ENCODE results near the gene SLC26A6. TPM values are rescaled to one million over a fixed set of nuclear protein-coding genes. Genes with fewer than 3 reads are reported as not detected.

SLC26A6 gene
- total and polyA plus RNA-seq, 4 donors: 4.4 to 13.1 (median 6.3) TPM

DNA sequence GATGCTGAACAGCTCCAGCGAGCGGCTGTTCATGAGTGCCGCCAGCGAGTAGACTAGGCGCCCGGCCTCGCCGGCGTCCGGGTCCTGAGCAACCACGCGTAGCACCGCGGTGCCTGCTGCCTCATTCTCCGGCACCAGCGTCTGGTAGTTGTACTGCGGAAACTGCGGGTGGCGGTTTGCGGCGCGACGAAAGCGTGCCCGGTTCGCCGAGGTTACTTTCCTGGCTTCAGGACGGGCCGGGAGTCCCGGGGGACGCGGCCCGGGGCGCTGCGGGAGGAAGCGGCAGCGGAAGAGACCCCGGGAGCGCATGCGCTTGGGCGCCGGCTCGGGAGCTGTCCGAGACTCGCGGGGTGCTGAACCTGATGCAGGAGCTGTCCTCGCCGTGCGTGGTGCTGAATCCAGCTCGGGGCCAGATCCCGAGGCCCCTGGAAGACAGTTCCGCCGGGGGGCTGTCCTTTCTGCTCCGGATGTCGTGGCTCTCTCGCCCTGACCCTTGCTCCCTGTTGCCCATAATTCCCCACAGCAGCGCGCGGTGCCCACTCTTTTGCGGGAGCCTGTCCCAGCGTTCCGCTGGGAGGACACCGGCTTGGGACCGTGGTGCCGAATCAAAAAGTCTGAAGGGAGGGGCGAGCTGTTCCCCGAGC, 26.4 kb upstream of the SLC26A6 start:
- Histone ChIP-seq H3K27me3 (ENCODE audit: control insufficient read depth in 4 of 4, insufficient read depth in 4 of 4, low read length in 3 of 4) (peaks cover 0 to 5% (median 0%) of the 10 kb centered on the region in 4 donors), H3K4me3 (ENCODE audit: low read depth in 1 of 3, low read length in 3 of 3) (peak overlapping the region in 1 of 3 donors; percentile 16), H3K36me3 (ENCODE audit: control insufficient read depth in 4 of 4, insufficient read depth in 3 of 4, low read depth in 1 of 4, low read length in 3 of 4) (no peaks in the 10 kb centered on the region), H3K4me1 (ENCODE audit: control insufficient read depth in 4 of 4, insufficient read depth in 4 of 4, low read length in 3 of 4) (peaks cover 0 to 16% (median 14%) of the 10 kb centered on the region in 4 donors), H3K27ac (ENCODE audit: low read depth in 1 of 2, low read length in 2 of 2) (no peak overlapping the region), H3K9me3 (ENCODE audit: control insufficient read depth in 4 of 4, low read length in 3 of 4) (peaks cover 0 to 6% (median 0%) of the 10 kb centered on the region in 4 donors), H3K9ac (ENCODE audit: low read depth in 1 of 2, low read length in 2 of 2) (no peak overlapping the region)
- 6% methylated on average over 67 of the region's 67 CpGs for WGBS
- peak; percentile 86 for DNase-seq (ENCODE audit: low spot score)
- TF ChIP-seq SP1 (IDR thresholded peaks at IDR 0.05): no peak
- TF ChIP-seq, protein P1, sequence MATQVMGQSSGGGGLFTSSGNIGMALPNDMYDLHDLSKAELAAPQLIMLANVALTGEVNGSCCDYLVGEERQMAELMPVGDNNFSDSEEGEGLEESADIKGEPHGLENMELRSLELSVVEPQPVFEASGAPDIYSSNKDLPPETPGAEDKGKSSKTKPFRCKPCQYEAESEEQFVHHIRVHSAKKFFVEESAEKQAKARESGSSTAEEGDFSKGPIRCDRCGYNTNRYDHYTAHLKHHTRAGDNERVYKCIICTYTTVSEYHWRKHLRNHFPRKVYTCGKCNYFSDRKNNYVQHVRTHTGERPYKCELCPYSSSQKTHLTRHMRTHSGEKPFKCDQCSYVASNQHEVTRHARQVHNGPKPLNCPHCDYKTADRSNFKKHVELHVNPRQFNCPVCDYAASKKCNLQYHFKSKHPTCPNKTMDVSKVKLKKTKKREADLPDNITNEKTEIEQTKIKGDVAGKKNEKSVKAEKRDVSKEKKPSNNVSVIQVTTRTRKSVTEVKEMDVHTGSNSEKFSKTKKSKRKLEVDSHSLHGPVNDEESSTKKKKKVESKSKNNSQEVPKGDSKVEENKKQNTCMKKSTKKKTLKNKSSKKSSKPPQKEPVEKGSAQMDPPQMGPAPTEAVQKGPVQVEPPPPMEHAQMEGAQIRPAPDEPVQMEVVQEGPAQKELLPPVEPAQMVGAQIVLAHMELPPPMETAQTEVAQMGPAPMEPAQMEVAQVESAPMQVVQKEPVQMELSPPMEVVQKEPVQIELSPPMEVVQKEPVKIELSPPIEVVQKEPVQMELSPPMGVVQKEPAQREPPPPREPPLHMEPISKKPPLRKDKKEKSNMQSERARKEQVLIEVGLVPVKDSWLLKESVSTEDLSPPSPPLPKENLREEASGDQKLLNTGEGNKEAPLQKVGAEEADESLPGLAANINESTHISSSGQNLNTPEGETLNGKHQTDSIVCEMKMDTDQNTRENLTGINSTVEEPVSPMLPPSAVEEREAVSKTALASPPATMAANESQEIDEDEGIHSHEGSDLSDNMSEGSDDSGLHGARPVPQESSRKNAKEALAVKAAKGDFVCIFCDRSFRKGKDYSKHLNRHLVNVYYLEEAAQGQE (IDR thresholded peaks at IDR 0.05): peak; percentile 100

- H3K9me3 ChIP-seq (ENCODE audit: control insufficient read depth in 4 of 4, low read length in 3 of 4): peaks cover 0 to 6% (median 0%) of the 10 kb centered on the region in 4 donors
- 56% methylated on average over 61 of the region's 61 CpGs for WGBS
- no peak for DNase-seq (ENCODE audit: low spot score)
- H3K36me3 ChIP-seq (ENCODE audit: control insufficient read depth in 4 of 4, insufficient read depth in 3 of 4, low read depth in 1 of 4, low read length in 3 of 4): no peaks in the 10 kb centered on the region
- TF ChIP-seq MAX (IDR thresholded peaks at IDR 0.05): no peak
- no peak overlapping the region for H3K4me3 ChIP-seq (ENCODE audit: low read depth in 1 of 3, low read length in 3 of 3)
- peaks cover 0 to 23% (median 15%) of the 10 kb centered on the region in 4 donors for H3K4me1 ChIP-seq (ENCODE audit: control insufficient read depth in 4 of 4, insufficient read depth in 4 of 4, low read length in 3 of 4)
- no peak overlapping the region for H3K27ac ChIP-seq (ENCODE audit: low read depth in 1 of 2, low read length in 2 of 2)
- no peak overlapping the region for H3K9ac ChIP-seq (ENCODE audit: low read depth in 1 of 2, low read length in 2 of 2)
- peaks cover 0 to 5% (median 0%) of the 10 kb centered on the region in 4 donors for H3K27me3 ChIP-seq (ENCODE audit: control insufficient read depth in 4 of 4, insufficient read depth in 4 of 4, low read length in 3 of 4)
Measured at GRCh38 chr3:48660800-48661400, 25.6 kb upstream of the SLC26A6 start.

DNA sequence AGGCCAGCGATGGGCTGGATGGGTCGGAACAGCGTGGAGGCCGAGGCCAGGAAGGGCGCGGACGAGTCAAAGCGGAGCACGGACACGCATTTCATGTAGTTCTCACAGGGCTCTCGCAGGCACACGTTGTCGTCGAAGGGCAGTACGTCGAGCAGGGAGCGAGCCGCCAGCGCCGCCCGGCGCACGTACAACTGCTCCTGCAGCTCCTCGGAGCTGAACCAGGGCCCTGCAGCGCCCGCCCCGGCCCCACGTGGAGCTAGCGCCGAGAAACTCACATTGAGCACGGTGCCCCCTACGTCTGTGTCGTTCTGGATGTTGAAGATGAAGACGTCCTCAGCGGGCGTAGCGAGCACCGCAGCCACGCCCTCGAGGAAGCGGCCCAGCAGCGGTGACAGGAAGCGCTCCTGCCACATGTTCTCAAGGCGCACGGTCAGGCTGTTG, 21.6 kb upstream of the SLC26A6 start:
- no peak overlapping the region for H3K9ac ChIP-seq (ENCODE audit: low read depth in 1 of 2, low read length in 2 of 2)
- DNase-seq (ENCODE audit: low spot score): no peak
- WGBS: 52% methylated on average over 45 of the region's 45 CpGs
- peaks cover 0 to 6% (median 0%) of the 10 kb centered on the region in 4 donors for H3K9me3 ChIP-seq (ENCODE audit: control insufficient read depth in 4 of 4, low read length in 3 of 4)
- H3K36me3 ChIP-seq (ENCODE audit: control insufficient read depth in 4 of 4, insufficient read depth in 3 of 4, low read depth in 1 of 4, low read length in 3 of 4): no peaks in the 10 kb centered on the region
- no peaks in the 10 kb centered on the region for H3K27me3 ChIP-seq (ENCODE audit: control insufficient read depth in 4 of 4, insufficient read depth in 4 of 4, low read length in 3 of 4)
- peak overlapping the region in 1 of 3 donors; percentile 59 for H3K4me3 ChIP-seq (ENCODE audit: low read depth in 1 of 3, low read length in 3 of 3)
- H3K4me1 ChIP-seq (ENCODE audit: control insufficient read depth in 4 of 4, insufficient read depth in 4 of 4, low read length in 3 of 4): peaks cover 0 to 13% (median 6%) of the 10 kb centered on the region in 4 donors
- no peak for TF ChIP-seq JUND (IDR thresholded peaks at IDR 0.05)
- TF ChIP-seq, protein P2, sequence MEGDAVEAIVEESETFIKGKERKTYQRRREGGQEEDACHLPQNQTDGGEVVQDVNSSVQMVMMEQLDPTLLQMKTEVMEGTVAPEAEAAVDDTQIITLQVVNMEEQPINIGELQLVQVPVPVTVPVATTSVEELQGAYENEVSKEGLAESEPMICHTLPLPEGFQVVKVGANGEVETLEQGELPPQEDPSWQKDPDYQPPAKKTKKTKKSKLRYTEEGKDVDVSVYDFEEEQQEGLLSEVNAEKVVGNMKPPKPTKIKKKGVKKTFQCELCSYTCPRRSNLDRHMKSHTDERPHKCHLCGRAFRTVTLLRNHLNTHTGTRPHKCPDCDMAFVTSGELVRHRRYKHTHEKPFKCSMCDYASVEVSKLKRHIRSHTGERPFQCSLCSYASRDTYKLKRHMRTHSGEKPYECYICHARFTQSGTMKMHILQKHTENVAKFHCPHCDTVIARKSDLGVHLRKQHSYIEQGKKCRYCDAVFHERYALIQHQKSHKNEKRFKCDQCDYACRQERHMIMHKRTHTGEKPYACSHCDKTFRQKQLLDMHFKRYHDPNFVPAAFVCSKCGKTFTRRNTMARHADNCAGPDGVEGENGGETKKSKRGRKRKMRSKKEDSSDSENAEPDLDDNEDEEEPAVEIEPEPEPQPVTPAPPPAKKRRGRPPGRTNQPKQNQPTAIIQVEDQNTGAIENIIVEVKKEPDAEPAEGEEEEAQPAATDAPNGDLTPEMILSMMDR (IDR thresholded peaks at IDR 0.05; ENCODE audit: low read depth, low read length, missing input control): no peak
- TF ChIP-seq NR2F2 (IDR thresholded peaks at IDR 0.05): no peak
- no peak for TF ChIP-seq GABPA (IDR thresholded peaks at IDR 0.05 in 1 of 2, conservative IDR thresholded peaks at IDR 0.05 in 1 of 2)
- TF ChIP-seq HNF4G (IDR thresholded peaks at IDR 0.05): no peak
- TF ChIP-seq MAX (IDR thresholded peaks at IDR 0.05): no peak
- no peak for TF ChIP-seq TAF1 (conservative IDR thresholded peaks at IDR 0.05)
- no peak for TF ChIP-seq EGR1 (IDR thresholded peaks at IDR 0.05; ENCODE audit: low read depth in 2 of 2)
- TF ChIP-seq, protein P3, sequence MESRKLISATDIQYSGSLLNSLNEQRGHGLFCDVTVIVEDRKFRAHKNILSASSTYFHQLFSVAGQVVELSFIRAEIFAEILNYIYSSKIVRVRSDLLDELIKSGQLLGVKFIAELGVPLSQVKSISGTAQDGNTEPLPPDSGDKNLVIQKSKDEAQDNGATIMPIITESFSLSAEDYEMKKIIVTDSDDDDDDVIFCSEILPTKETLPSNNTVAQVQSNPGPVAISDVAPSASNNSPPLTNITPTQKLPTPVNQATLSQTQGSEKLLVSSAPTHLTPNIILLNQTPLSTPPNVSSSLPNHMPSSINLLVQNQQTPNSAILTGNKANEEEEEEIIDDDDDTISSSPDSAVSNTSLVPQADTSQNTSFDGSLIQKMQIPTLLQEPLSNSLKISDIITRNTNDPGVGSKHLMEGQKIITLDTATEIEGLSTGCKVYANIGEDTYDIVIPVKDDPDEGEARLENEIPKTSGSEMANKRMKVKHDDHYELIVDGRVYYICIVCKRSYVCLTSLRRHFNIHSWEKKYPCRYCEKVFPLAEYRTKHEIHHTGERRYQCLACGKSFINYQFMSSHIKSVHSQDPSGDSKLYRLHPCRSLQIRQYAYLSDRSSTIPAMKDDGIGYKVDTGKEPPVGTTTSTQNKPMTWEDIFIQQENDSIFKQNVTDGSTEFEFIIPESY (IDR thresholded peaks at IDR 0.05): no peak
- no peak for TF ChIP-seq RAD21 (IDR thresholded peaks at IDR 0.05)
- TF ChIP-seq YY1 (IDR thresholded peaks at IDR 0.05): no peak
- no peak for TF ChIP-seq HNF4A (conservative IDR thresholded peaks at IDR 0.05)
- TF ChIP-seq, protein P1 (IDR thresholded peaks at IDR 0.05): no peak
- H3K27ac ChIP-seq (ENCODE audit: low read depth in 1 of 2, low read length in 2 of 2): peak overlapping the region in 1 of 2 donors; percentile 44
